ENCODE results near the gene FAM83F. TPM values are rescaled to one million over a fixed set of nuclear protein-coding genes. Genes with fewer than 3 reads are reported as not detected.

The FAM83F gene
- total RNA-seq, 1 experiment from 2014 or later, result 8.1 TPM

GRCh38 chr22:40009951-40010671 lies 15.4 kb downstream of the FAM83F start:
- ChIA-PET CTCF (interaction anchor here (0.6 to 1.2 kb wide), 4 partner anchors 15 to 1549 kb away, joined by 3 to 7 read pairs (median 4); no protein-coding TSS in a partner anchor), POLR2A (ENCODE audit: unreplicated experiment) (interaction anchor here (0.5 to 0.6 kb wide), 5 partner anchors 14 to 339 kb away, joined by 3 to 7 read pairs (median 6); partner anchors contain the start of gene FAM83F)
- H4K20me1 ChIP-seq (ENCODE audit: insufficient read depth), result no peaks in the 10 kb centered on the region; the same call in 1 of the 2 replicates
- no peaks in the 10 kb centered on the region for H3K9me3 ChIP-seq (ENCODE audit: insufficient read depth, low read depth)
- no peak overlapping the region for H3K4me2 ChIP-seq
- no peaks in the 10 kb centered on the region for H3K27me3 ChIP-seq (ENCODE audit: insufficient read depth, low read depth)
- intact Hi-C loops (cut with micrococcal nuclease; ENCODE audit: unreplicated experiment), result no loop called here
- no peaks in the 10 kb centered on the region for H3K4me1 ChIP-seq (replicated peaks; ENCODE audit: insufficient read depth)
- H2AFZ ChIP-seq, result no peak overlapping the region
- DNase-seq, result no peak
- H3F3A ChIP-seq (ENCODE audit: insufficient read depth, low read depth), result no peaks in the 10 kb centered on the region
- no peaks in the 10 kb centered on the region for H3K36me3 ChIP-seq (ENCODE audit: low read depth)
- no peak overlapping the region for H3K27ac ChIP-seq
- no TSS peak for BruUV-seq (replicated peaks)
- H3K4me3 ChIP-seq, result no peak overlapping the region
- H3K79me2 ChIP-seq (ENCODE audit: low read depth), result no peaks in the 10 kb centered on the region
- TF ChIP-seq EZH2 (IDR thresholded peaks at IDR 0.05; ENCODE audit: low read depth), result no peak
- TF ChIP-seq, protein P1, sequence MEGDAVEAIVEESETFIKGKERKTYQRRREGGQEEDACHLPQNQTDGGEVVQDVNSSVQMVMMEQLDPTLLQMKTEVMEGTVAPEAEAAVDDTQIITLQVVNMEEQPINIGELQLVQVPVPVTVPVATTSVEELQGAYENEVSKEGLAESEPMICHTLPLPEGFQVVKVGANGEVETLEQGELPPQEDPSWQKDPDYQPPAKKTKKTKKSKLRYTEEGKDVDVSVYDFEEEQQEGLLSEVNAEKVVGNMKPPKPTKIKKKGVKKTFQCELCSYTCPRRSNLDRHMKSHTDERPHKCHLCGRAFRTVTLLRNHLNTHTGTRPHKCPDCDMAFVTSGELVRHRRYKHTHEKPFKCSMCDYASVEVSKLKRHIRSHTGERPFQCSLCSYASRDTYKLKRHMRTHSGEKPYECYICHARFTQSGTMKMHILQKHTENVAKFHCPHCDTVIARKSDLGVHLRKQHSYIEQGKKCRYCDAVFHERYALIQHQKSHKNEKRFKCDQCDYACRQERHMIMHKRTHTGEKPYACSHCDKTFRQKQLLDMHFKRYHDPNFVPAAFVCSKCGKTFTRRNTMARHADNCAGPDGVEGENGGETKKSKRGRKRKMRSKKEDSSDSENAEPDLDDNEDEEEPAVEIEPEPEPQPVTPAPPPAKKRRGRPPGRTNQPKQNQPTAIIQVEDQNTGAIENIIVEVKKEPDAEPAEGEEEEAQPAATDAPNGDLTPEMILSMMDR (conservative IDR thresholded peaks at IDR 0.05), result no peak
- no peaks in the 10 kb centered on the region for H3K9me2 ChIP-seq (ENCODE audit: insufficient read depth)

DNA sequence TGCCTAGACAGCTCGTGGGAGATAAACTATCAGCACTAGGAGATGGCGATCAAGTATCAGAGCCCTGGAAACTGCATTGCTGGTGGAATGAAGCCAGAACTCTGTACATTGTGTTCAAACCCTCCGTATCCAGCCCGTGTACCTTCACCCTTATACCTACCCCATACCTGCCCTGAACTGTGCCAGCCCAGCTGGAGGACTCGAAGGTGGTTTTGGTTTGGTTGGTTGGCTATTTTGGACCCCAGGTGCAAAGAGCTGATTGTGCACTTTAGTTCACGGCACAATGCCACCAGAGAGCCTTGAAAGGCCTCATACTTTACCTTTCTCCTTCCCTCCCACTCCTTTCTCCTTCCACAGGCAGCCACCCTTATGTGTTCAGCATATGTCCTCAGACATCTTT lies 16.0 kb downstream of the FAM83F start:
- TF ChIP-seq, protein P1 (conservative IDR thresholded peaks at IDR 0.05), result no peak
- no peak for TF ChIP-seq EZH2 (IDR thresholded peaks at IDR 0.05; ENCODE audit: low read depth)
- no peaks in the 10 kb centered on the region for H3K27me3 ChIP-seq (ENCODE audit: insufficient read depth, low read depth)
- H2AFZ ChIP-seq, result no peak overlapping the region
- no peaks in the 10 kb centered on the region for H3K79me2 ChIP-seq (ENCODE audit: low read depth)
- H3K36me3 ChIP-seq (ENCODE audit: low read depth), result no peaks in the 10 kb centered on the region
- CTCF ChIA-PET, result no interaction called here
- no peak for DNase-seq
- no peaks in the 10 kb centered on the region for H3F3A ChIP-seq (ENCODE audit: insufficient read depth, low read depth)
- no peaks in the 10 kb centered on the region for H3K9me3 ChIP-seq (ENCODE audit: insufficient read depth, low read depth)
- H3K4me2 ChIP-seq, result no peak overlapping the region
- no peak overlapping the region for H3K27ac ChIP-seq
- POLR2A ChIA-PET (ENCODE audit: unreplicated experiment), result interaction anchor here (0.5 to 0.6 kb wide), 2 partner anchors 139 to 339 kb away, joined by 6 to 7 read pairs; no protein-coding TSS in a partner anchor
- peaks cover 3% of the 10 kb centered on the region for H4K20me1 ChIP-seq (ENCODE audit: insufficient read depth)
- H3K4me1 ChIP-seq (replicated peaks; ENCODE audit: insufficient read depth), result no peaks in the 10 kb centered on the region
- no peak overlapping the region for H3K4me3 ChIP-seq
- H3K9me2 ChIP-seq (ENCODE audit: insufficient read depth), result no peaks in the 10 kb centered on the region
- intact Hi-C loops (cut with micrococcal nuclease; ENCODE audit: unreplicated experiment), result no loop called here
- no TSS peak for BruUV-seq (replicated peaks)

GRCh38 chr22:40014667-40015248 lies 20.0 kb downstream of the FAM83F start:
- no TSS peak for BruUV-seq (replicated peaks)
- POLR2A ChIA-PET (ENCODE audit: unreplicated experiment), result interaction anchor here (0.6 kb wide), 1 partner anchor 303 kb away, joined by 3 read pairs; no protein-coding TSS in a partner anchor
- Histone ChIP-seq H3F3A (ENCODE audit: insufficient read depth, low read depth) (no peaks in the 10 kb centered on the region), H3K79me2 (ENCODE audit: low read depth) (no peaks in the 10 kb centered on the region), H3K4me1 (replicated peaks; ENCODE audit: insufficient read depth) (no peaks in the 10 kb centered on the region), H3K27me3 (ENCODE audit: insufficient read depth, low read depth) (no peaks in the 10 kb centered on the region), H3K36me3 (ENCODE audit: low read depth) (no peaks in the 10 kb centered on the region), H3K9me3 (ENCODE audit: insufficient read depth, low read depth) (no peaks in the 10 kb centered on the region), H3K9me2 (ENCODE audit: insufficient read depth) (no peaks in the 10 kb centered on the region), H3K27ac (no peak overlapping the region), H2AFZ (no peak overlapping the region), H3K4me2 (no peak overlapping the region), H4K20me1 (ENCODE audit: insufficient read depth) (peaks cover 5% of the 10 kb centered on the region), H3K4me3 (no peak overlapping the region)
- TF ChIP-seq, protein P1 (conservative IDR thresholded peaks at IDR 0.05), result no peak
- no peak for TF ChIP-seq EZH2 (IDR thresholded peaks at IDR 0.05; ENCODE audit: low read depth)
- intact Hi-C loops (cut with micrococcal nuclease; ENCODE audit: unreplicated experiment), result no loop called here
- no peak for DNase-seq
- CTCF ChIA-PET, result interaction anchor here (0.6 kb wide), 1 partner anchor 305 kb away, joined by 4 read pairs; no protein-coding TSS in a partner anchor
